ENCODE results near the gene KRTAP3-1.
"Not testable (repeated sequence)": the region's sequence is repeated elsewhere in the genome, so short reads cannot be mapped to it uniquely, and the experiment has no call there.

The KRTAP3-1 gene

GRCh38 chr17:41013606-41014005 lies 4.7 kb upstream of the KRTAP3-1 start:
- DNase-seq, result no peak

- DNase-seq, result no peak
Observed at GRCh38 chr17:41013181-41013580, 4.3 kb upstream of the KRTAP3-1 start.

- DNase-seq, result no peak
Observed at GRCh38 chr17:41012326-41013120, 3.6 kb upstream of the KRTAP3-1 start.

GRCh38 chr17:41010441-41010840 lies 1.5 kb upstream of the KRTAP3-1 start:
- no peak for DNase-seq

GRCh38 chr17:41009936-41010335 lies 1.0 kb upstream of the KRTAP3-1 start:
- DNase-seq, result no peak

- no peak for DNase-seq
Observed at GRCh38 chr17:41009301-41009760, 403 bp upstream of the KRTAP3-1 start.

- DNase-seq, result no peak
Observed at GRCh38 chr17:41004397-41004796, 4.5 kb downstream of the KRTAP3-1 start.

- no peak for DNase-seq
Observed at GRCh38 chr17:41003926-41004325, 5.0 kb downstream of the KRTAP3-1 start.

GRCh38 chr17:41002814-41003213 lies 6.1 kb downstream of the KRTAP3-1 start:
- peak in 1 of 2 donors; percentile 22 for DNase-seq

- DNase-seq, result no peak
Observed at GRCh38 chr17:41001795-41002194, 7.1 kb downstream of the KRTAP3-1 start.

- DNase-seq, result not testable (repeated sequence)
Observed at GRCh38 chr17:40999563-40999962, 9.4 kb downstream of the KRTAP3-1 start, which contains the start of gene KRTAP3-2. Gene KRTAP3-2, minus strand, starts transcription at chr17:40999906. Its CDS starts 53 bp downstream, at chr17:40999853.

- DNase-seq, result no peak
Observed at GRCh38 chr17:40997361-40997760, 11.6 kb downstream of the KRTAP3-1 start.

- no peak for DNase-seq
Observed at GRCh38 chr17:40996829-40997228, 12.1 kb downstream of the KRTAP3-1 start.

- no peak for DNase-seq
Observed at GRCh38 chr17:40995116-40995515, 13.8 kb downstream of the KRTAP3-1 start.

- no peak for DNase-seq
Observed at GRCh38 chr17:40993839-40994238, 15.1 kb downstream of the KRTAP3-1 start, which contains the start of gene KRTAP3-3. Gene KRTAP3-3, minus strand, starts transcription at chr17:40994164. Its CDS starts 67 bp downstream, at chr17:40994097.

GRCh38 chr17:40993084-40993483 lies 15.8 kb downstream of the KRTAP3-1 start:
- DNase-seq, result no peak

- DNase-seq, result no peak
Observed at GRCh38 chr17:40992666-40993065, 16.3 kb downstream of the KRTAP3-1 start.

GRCh38 chr17:40986920-40987319 lies 22.0 kb downstream of the KRTAP3-1 start:
- no peak for DNase-seq

- no peak for DNase-seq
Observed at GRCh38 chr17:40984226-40984625, 24.7 kb downstream of the KRTAP3-1 start, which contains the start of gene KRT40. Gene KRT40, minus strand, starts transcription at chr17:40984326. Its CDS starts 53 bp downstream, at chr17:40984273.

GRCh38 chr17:40981115-40981514 lies 27.8 kb downstream of the KRTAP3-1 start:
- DNase-seq, result no peak

- no peak for DNase-seq
Observed at GRCh38 chr17:40980596-40980995, 28.3 kb downstream of the KRTAP3-1 start.

GRCh38 chr17:40980117-40980516 lies 28.8 kb downstream of the KRTAP3-1 start:
- DNase-seq, result no peak

GRCh38 chr17:40978575-40979151 lies 30.3 kb downstream of the KRTAP3-1 start:
- no peak for DNase-seq

GRCh38 chr17:40975516-40975915 lies 33.4 kb downstream of the KRTAP3-1 start:
- DNase-seq, result no peak
